GM19351 (cell line): ENCODE results near the gene CTU2.

ENCODE experiments used
- ATAC-seq: cut with Tn5 transposase; IDR thresholded peaks from one replicate; pipeline ENCODE4 v1.9.1; 2021; ENCODE audit warnings: mild to moderate bottlenecking, moderate library complexity; ENCODE audit not compliant: unreplicated experiment

CTU2 gene

GRCh38 chr16:88726408-88726749 lies 20.1 kb downstream of the CTU2 start:
- no peak for ATAC-seq

GRCh38 chr16:88726981-88727380 lies 20.7 kb downstream of the CTU2 start:
- ATAC-seq: no peak

- no peak for ATAC-seq
Observed at GRCh38 chr16:88727871-88728270, 21.6 kb downstream of the CTU2 start.

GRCh38 chr16:88730632-88731607 lies 24.6 kb downstream of the CTU2 start:
- ATAC-seq: no peak

- no peak for ATAC-seq
Observed at GRCh38 chr16:88731699-88732098, 25.4 kb downstream of the CTU2 start.

- no peak for ATAC-seq
Observed at GRCh38 chr16:88732172-88732960, 26.1 kb downstream of the CTU2 start.

- ATAC-seq: no peak
Observed at GRCh38 chr16:88732961-88733294, 26.6 kb downstream of the CTU2 start.

GRCh38 chr16:88733630-88734360 lies 27.5 kb downstream of the CTU2 start:
- ATAC-seq: no peak

GRCh38 chr16:88734361-88734728 lies 28.0 kb downstream of the CTU2 start:
- ATAC-seq: no peak

- ATAC-seq: no peak
Observed at GRCh38 chr16:88735121-88735520, 28.8 kb downstream of the CTU2 start.

GRCh38 chr16:88735616-88736015 lies 29.3 kb downstream of the CTU2 start:
- no peak for ATAC-seq

GRCh38 chr16:88736088-88736487 lies 29.8 kb downstream of the CTU2 start:
- no peak for ATAC-seq

- no peak for ATAC-seq
Observed at GRCh38 chr16:88736496-88736895, 30.2 kb downstream of the CTU2 start.

- no peak for ATAC-seq
Observed at GRCh38 chr16:88737298-88738150, 31.2 kb downstream of the CTU2 start.

- ATAC-seq: no peak
Observed at GRCh38 chr16:88738151-88739084, 32.1 kb downstream of the CTU2 start.

- no peak for ATAC-seq
Observed at GRCh38 chr16:88739139-88739976, 33.1 kb downstream of the CTU2 start.

- no peak for ATAC-seq
Observed at GRCh38 chr16:88739977-88740726, 33.8 kb downstream of the CTU2 start.

GRCh38 chr16:88740727-88741055 lies 34.4 kb downstream of the CTU2 start:
- ATAC-seq: no peak
